HG02885 (cell line): ENCODE measurements around the gene PAFAH2.
"Not testable (repeated sequence)": the region's sequence is repeated elsewhere in the genome, so short reads cannot be mapped to it uniquely, and the experiment has no call there.

Experiments used
- ATAC-seq: cut with Tn5 transposase; IDR thresholded peaks from one replicate; pipeline ENCODE4 v1.9.1; 2021; ENCODE audit warnings: mild to moderate bottlenecking; ENCODE audit not compliant: unreplicated experiment, poor library complexity

Gene PAFAH2

DNA sequence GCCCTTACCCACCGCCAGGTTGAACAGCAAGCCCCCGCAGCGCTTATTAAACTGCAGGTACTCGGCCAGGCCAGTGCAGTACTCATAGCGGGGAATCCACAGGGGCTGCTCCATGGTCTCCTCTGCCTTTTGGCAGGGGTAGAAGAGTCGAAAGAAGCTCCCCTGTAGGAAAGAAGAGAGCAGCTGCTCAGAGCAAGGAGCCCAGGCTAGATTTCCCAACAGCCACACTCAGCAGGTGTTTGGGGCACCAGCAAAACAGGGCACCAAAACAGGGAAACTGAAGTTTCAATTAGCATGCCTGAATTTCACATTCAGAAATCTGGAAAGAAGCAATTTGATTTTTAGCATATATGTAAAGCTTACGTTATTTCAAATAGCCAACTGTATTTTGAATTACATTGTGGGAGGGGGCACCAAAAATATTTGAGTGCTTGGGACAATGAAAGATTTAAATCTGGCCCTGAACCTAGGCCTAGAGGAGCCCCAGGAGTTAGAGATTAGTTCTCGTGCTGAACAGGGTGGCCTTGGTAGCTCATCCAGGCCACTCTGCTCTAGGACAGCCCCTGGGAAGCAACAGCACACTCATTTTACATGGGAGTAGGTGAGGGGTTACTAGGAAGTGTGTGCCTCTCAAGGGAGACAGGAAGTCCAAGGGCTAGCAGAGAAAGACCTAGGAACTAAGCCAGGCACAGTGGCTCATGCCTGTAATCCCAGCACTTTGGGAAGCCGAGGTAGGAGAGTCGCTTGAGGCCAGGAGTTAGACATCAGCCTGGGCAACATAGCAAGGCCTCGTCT, 8.2 kb downstream of the PAFAH2 start:
- no peak for ATAC-seq

DNA sequence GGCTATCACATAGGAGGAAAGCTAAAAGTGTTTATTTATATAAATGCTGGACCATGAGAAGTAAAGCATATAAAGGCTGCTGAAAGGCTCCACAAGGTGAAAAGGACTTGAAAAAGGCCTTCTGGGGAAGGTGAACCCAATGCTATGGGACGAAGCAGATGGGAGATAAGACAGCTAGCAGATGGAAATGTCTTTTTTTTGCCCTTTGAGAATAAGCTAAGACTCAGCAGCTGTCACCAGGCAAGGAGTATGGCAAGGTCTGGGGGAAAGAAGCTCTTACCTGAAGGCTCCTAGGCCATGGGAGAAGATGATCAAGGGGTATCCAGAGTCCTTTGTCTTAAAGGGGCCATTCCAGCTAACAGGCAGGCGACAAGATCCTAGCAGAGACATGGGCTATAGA, 9.9 kb downstream of the PAFAH2 start:
- no peak for ATAC-seq

DNA sequence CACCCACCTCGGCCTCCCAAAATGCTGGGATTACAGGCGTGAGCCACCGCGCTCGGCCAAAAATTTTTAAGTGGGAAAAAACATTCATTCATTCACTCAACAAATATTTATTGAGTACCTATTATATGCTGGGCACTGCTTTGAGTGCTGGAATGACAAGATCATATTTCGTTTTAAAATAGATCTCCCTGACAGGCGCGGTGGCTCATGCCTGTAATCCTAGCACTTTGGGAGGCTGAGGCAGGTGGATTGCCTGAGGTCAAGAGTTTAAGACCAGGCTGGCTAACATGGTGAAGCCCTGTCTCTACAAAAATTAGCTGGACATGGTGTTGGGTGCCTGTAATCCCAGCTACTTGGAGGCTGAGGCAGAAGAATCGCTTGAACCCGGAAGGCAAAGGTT, 11.1 kb downstream of the PAFAH2 start:
- not testable (repeated sequence) for ATAC-seq

DNA sequence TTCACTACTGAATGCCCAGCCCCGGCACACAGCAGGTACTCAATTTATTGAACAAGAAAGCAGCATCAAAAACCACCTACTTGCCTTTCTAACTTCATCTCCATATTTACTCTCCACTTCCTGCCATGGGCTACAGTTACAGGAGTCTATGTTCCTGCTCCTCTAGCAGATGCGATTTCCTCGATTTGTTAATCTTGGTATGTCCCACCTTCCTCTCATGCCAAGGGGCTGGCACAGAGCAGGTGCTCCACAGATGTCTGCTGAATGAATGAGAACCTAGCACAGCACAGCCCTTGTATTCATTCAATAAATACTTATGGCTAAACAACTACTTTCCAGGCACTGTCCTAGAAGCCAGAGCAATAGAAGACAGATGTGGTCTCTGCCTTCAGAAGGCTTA, 12.2 kb downstream of the PAFAH2 start:
- ATAC-seq: no peak

DNA sequence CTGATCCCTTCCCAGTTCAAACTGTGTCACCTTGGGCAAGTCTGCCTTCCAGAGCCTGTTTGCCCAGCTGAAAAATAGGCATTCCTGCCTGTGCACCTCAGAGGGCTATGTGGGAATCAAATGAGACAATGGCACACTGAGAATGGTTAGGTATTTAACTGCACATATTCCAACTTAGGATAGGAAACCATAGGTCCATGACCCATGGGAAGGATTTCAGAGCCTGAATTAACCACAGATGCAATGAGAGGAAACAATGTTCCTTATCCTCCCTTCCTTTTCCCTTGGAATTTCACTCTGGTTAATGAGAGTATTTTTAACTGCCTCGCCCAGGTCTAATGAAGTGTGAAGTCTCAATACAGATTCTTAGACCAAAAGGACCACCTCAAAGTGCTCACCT, 12.7 kb downstream of the PAFAH2 start:
- no peak for ATAC-seq

DNA sequence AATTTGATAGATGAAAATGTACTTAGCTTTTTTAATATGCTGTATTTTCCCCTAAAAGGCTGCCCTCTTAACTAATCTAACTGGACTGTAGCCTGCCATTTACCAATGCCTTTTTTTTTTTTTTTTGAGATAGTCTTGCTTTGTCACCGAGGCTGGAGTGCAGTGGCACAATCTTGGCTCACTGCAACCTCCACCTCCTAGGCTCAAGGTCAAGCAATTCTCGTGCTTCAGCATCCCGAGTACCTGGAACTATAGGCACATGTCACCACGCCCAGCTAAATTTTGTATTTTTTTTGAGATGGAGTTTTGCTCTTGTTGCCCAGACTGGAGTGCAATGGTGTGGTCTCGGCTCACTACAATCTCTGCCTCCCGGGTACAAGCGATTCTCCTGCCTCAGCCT, 18.7 kb downstream of the PAFAH2 start:
- ATAC-seq: no peak

DNA sequence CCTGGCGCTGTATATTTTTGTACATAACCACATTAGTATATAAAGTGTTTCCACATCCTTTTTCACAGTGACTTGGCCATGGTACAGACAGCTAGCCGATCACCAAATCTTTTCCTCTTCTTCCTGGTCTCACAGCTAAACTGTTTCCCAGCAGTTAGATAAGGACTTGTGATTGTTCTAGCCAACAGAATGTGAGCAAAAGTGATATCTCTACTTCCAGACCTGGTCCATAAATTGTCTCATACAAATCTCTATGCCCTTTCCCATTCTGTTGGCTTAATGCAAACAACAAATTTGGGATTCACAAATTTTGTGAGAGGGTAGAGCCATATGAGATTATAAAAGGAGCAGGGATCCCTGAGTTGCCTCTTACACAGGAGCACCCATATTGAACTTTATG, 19.5 kb downstream of the PAFAH2 start:
- ATAC-seq: no peak

DNA sequence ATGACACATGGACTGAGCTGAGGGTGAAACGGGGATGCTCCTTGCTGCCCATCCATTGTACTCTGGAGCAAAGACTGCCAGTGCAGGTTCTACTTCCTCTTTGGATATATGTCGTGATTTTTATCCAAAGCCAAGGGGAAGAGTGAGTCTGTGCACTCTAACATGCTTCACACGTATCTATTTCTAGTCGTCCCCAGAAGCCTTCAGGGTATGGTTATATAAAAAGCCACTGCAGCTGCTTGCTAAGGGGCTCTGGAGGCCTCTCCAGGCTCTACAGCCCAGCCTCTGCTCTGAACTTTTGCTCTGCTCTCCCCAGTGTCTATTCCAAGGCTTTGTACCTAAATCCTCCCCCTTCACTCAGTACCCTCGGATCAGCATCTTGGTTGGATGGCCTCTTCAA, 20.1 kb downstream of the PAFAH2 start:
- ATAC-seq: no peak

DNA sequence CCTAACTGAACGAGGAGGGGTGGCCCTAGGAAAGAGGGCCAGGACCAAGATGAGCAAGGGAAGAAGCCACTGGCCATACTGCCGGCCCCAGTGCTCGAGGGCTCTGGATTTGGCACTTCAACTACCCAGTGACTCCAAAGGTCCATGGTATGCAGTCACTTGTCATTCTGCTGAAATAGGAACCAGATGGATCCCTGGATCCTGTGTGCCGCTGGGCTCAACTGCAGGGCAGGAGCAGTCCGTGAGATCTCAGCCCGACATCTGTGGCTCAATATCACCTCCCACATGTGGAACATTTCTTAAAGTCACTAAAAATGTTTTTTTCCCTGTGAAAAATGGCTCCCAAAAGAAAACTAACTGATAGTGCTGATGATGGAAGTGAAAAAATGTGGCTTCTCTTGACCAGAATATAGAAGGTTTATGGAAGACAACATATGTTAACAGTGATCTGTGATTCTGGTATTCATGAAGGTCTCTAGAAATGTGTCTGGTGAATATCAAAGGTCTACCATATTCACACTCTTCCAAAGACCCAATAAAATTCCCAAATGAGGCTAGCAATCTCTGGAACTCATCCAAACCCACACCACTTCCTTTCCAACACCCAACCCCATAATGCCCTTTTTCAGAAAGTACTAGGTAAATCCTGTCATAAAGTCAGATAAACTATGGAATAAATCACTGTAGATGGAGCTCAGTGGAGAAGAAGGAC, 24.1 kb downstream of the PAFAH2 start:
- no peak for ATAC-seq

DNA sequence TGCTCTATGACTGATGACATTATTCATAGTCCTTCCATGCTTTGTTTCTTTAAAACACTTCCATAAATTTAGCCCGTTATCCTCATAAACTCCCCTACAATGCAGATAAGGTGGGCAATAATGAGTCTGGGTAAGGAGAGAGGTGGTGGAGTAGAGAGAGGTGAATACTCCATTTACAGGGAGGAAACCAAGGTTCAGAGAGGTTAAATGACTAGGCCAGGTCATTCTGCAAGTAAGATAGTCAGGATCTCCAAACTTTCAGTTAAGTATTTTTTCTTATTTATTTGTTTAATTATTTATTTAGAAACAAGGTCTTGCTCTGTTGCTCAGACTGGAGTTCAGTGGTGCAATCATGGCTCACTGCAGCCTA, 26.1 kb downstream of the PAFAH2 start:
- no peak for ATAC-seq

DNA sequence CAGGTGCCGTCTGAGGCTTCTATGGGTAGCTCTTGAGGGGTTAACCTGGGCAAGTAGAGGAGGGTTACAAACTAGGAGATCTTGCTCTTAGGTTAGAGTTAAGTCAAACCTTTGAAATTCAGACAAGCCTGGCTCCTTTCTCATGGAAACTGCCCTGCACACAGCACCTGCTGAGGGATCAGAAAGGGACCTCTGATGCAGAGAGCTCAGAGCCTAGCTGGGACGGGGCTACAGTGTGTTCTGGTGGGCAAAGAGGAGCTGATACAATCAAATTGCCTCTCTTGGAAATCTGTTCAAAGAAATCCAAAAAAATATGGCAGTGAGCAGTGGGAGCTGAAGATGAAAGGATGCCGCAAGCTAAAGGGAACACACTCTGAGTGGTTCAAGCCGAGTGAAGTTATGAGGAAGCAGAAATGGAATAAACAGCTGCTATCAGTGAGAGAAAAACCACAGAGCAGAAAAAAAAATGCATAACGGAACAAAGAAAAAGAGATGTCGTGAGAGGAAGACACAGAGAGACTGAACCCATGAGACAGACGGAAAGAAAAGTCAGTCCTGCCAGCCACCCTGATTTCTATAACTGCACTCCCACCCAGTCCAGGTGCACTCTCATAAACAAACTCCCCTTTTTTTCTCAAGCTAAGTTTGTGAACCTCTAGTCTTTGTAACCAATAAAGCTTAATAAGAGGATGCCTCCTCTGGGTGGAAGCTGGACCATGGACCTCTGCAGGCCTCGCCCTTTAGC, 26.6 kb downstream of the PAFAH2 start:
- ATAC-seq: peak; percentile 50

DNA sequence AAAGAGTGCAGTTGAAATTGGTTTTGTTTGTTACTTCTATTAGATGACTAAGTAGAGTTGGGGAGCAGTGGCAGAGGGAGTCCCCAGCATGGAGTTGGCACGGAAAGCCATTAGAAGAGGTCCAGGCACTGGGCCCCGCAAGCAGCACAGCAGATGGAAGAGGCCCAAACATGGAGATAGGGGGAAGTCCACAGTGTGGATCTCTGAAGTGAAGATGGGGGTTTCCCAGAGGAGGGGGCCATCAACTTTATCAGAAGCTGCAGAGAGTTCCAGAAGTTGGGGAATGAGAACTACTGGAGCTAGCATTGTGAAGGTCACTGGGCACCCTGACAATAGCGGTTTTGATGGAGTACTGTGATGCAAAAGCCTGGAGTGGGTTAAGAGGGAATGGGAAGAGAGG, 30.6 kb downstream of the PAFAH2 start:
- no peak for ATAC-seq

DNA sequence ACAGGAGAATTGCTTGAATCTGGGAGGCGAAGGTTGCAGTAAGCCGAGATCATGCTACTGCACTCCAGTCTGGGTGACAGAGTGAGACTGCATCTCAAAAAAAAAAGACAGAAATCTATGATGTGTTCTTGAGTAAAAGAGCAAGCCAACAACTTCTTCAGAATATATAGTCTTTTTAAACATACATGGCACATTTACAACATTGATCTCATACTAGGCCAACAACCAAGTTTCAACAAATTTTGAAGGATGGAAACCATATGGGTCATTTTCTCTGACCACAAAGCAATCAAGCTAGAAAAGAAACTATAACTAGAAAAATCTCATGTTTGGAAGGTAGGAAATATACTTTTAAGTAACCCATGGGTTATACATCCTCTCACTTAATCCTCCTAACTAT, 38.3 kb downstream of the PAFAH2 start:
- no peak for ATAC-seq

DNA sequence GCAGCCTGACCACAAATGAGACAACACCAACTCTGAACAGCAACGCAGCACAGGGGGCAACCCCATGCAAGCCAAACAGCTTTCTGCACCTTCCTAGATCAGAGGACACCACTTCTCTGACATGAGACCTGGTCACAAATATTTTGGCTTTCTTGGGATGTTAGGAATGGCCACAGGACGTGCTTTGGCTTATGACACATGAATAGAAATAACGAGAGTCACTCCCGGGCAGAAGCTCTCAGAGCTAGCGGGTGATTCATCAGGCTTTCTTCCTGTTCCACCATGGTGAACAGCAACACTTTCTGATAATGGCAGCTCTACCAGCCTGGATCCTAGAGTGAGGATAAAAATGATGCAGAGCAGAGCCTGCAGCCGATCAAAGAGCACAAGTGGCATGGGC, 39.4 kb downstream of the PAFAH2 start:
- no peak for ATAC-seq

DNA sequence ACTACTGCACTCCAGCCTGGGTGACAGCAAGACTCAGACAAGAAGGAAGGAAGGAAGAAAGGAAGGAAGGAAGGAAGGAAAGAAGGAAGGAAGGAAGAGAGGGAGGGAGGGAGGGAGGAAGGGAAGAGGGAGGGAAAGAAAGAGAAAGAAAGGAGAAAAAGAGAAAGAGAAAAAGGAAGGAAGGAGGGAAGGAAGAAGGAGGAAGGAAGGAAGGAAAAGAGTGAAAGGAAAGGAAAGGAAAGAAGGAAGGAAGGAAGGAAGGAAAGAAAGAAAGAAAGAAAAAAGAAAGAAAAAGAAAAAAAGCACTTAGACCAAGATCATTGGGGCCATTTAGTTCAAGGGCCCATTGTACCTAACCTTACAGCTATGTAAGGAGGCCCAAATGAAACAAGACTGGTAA, 42.3 kb downstream of the PAFAH2 start:
- ATAC-seq: no peak

DNA sequence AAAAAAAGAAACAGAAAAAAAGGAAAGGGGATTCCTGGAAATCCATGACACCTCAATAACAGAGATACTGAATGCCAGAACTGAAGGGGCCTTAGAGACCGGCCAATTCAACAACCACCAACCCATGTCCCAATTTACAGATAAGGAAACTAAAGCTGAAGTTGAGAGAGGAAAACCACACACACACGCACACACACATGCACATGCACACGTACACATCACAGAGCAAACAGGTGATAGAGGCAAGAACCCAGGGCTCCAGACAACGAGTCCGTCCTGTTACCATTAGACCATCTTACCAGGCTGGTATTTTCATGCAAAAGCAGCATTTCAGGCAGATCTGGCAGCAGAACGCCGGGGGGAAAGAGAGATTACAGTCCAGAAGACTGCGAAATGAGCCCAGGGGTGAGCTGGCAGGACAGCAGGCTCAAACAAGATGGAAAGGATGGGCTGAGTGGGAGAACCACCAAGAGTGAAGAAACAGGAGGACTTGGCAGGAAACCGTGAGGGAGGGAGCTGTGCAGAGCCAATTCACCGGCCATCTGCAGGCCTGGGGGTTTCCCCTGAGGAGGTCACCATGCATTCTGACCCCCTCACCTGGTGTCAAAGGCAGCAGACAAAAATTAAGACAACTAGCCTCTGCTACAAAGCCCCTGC, 43.5 kb downstream of the PAFAH2 start:
- ATAC-seq: no peak

DNA sequence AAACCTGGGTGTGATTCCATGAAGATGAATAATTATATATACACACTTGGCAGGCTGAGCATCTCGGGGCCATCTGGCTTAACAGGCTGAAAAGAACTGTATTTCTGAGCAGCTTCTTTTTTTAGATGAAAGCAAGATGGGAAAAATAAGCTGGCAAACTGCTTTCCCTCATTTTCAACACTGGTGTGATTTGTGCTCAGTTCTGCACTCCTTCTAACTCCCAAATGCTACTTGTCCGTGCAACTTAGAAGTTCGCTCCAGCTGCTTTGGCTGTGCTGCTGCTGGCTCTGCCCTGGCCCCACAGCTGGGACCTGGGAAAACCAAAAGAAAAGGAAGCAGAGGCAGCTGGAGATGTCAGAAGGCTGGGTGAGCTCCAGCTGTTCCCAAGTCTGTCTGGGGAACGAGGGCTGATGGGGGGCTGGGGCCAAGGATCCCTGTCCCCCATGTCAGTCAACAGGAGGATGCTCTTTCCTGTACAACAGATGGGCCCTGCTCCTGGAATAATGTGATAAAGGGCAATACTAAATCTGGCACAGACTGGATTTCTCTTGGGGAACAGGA, 44.9 kb downstream of the PAFAH2 start:
- no peak for ATAC-seq

DNA sequence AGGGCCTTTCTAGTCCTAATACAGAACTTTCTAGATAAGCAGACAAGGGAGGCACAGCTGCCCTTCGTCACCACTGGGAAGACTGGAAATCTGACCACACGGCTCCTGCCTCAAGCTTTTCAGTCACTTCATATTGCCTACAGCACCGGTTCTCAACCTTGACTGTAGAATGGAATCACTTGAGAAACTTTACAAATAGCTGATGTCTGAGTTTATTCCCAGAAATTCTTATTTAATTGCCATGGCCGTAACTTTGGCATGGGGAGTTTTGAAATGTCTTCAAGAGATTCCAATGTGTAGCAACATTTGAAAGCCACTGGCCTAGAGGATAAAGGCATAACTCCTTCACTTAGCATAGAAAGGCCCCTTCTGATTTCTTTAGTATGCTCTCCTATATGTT, 49.2 kb downstream of the PAFAH2 start:
- no peak for ATAC-seq

DNA sequence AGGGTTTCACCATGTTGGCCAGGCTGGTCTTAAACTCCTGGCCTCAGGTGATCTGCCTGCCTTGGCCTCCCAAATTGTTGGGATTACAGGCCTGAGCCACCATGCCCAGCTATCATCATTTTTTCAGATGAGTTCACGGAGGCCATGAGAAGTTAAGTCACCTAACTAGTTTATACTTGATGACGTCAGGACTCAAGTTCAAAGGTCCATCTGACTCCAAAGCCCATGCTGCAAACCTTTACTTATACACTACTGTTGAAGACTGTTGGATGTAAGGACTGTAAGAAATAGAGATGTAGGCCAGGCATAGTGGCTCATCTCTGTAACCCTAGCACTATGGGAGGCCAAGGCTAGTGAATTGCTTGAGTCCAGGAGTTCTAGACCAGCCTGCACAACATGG, 50.8 kb downstream of the PAFAH2 start:
- ATAC-seq: no peak

DNA sequence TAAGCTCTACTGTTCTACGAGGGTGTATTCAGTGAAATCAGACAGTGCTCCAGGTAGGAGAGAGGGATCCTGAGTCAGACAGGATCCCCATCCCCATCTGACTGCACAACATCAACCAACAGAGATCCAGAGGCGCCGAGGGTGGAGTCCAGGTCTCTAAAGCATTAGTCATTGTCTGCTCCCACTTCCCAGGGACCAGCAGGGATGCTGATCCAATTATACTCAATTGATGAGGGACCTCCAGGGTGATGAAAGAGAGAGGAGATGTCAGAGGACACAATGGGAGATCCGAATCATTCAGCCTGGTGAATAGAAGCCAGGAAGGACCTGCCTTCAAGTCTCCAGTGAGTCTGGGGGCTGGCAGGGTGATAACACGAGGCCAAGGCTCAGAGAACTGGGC, 52.1 kb downstream of the PAFAH2 start:
- ATAC-seq: no peak

DNA sequence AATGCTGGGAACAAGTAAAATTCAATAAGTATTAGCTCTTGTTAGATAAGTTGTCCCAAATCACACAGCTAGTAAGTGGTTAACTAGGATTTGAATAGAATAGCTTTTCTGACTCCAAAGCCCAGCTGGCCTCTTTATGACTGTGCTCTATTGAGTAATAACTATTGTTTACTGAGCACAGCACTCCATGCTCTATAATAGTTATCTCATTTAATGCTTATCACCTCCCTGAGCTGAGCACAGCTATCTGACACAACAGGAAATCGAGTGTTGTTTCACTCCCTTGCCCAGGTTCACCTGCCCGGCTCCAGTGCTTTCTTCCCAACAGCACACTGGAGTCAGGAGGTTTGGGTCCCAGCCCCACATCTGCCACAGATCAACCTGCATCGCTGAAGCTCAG, 52.9 kb downstream of the PAFAH2 start:
- ATAC-seq: no peak
